NT2/D1 (cell line): ENCODE measurements around the gene SLC7A10.

Experiments used
- SUZ12 ChIP-seq: IDR thresholded peaks from 2 replicates; pipeline ENCODE4 v1.6.1; 2011; ENCODE audit not compliant: insufficient read length, insufficient read depth; ENCODE audit errors: extremely low read depth
- YY1 ChIP-seq: IDR thresholded peaks from 2 replicates; pipeline ENCODE4 v1.6.1; 2011; ENCODE audit not compliant: insufficient read length, insufficient read depth
- ZNF274 ChIP-seq: IDR thresholded peaks from 2 replicates; pipeline ENCODE4 v1.6.1; 2011; ENCODE audit warnings: mild to moderate bottlenecking, low read depth, low read length

GRCh38 chr19:33225458-33225926 is at the start of gene SLC7A10:
- no peak for TF ChIP-seq YY1
- no peak for TF ChIP-seq ZNF274
- no peak for TF ChIP-seq SUZ12
